K562 (cell line): ENCODE measurements around the gene CHCHD4. TPM values are rescaled to one million over a fixed set of nuclear protein-coding genes. Genes with fewer than 3 reads are reported as not detected.

Experiments used
- ATF3 ChIP-seq, 2 experiments: fragments of 450-650 bp in 1 of 2; sonication (generic) in 1 of 2; formaldehyde crosslinking in 1 of 2; IDR thresholded peaks in 1 of 2; conservative IDR thresholded peaks in 1 of 2; 2 replicates each; pipeline versions ENCODE4 v1.6.1 to v1.8.1; 2016 to 2023; ENCODE audit warnings: mild to moderate bottlenecking in 2 of 2, moderate library complexity in 2 of 2, inconsistent platforms in 1 of 2, missing genetic modification reagents in 1 of 2
- BCOR ChIP-seq: fragments of 450-650 bp; IDR thresholded peaks from 2 replicates; pipeline ENCODE4 v1.6.1; 2016
- CBX3 ChIP-seq, 2 experiments: IDR thresholded peaks; 1 replicate in 1 of 2; 2 replicates in 1 of 2; pipeline ENCODE4 v1.6.1; 2012; ENCODE audit warnings: inconsistent platforms in 2 of 2, low read length in 2 of 2, borderline replicate concordance in 1 of 2, control low read depth in 1 of 2
- CUX1 ChIP-seq: fragments of 200-800 bp; sonication (Bioruptor generic); IDR thresholded peaks from 2 replicates; pipeline ENCODE4 v1.6.1; 2016; ENCODE audit warnings: missing genetic modification characterization, missing compliant biosample characterization
- E2F8 ChIP-seq: fragments of 450-650 bp; IDR thresholded peaks from 2 replicates; pipeline ENCODE4 v1.7.1; 2018; ENCODE audit warnings: mild to moderate bottlenecking, low read depth; ENCODE audit not compliant: partially characterized antibody
- ERF ChIP-seq: fragments of 450-650 bp; formaldehyde crosslinking; IDR thresholded peaks from 2 replicates; pipeline ENCODE4 v1.4.0; 2020; ENCODE audit warnings: mild to moderate bottlenecking, mixed read lengths
- HDAC3 ChIP-seq: fragments of 450-650 bp; IDR thresholded peaks from 2 replicates; pipeline ENCODE4 v1.6.1; 2018; ENCODE audit warnings: borderline replicate concordance, mild to moderate bottlenecking, moderate library complexity; ENCODE audit not compliant: partially characterized antibody
- KDM1A ChIP-seq, 2 experiments: fragments of 450-650 bp; IDR thresholded peaks; 2 replicates each; pipeline ENCODE4 v1.6.1; 2016; ENCODE audit warnings: mild to moderate bottlenecking in 2 of 2
- KLF16 ChIP-seq: IDR thresholded peaks from 2 replicates; pipeline ENCODE4 v1.6.1; 2016; ENCODE audit warnings: antibody characterized with exemption
- MEIS2 ChIP-seq: fragments of 450-650 bp; IDR thresholded peaks from 2 replicates; pipeline ENCODE4 v1.6.1; 2014; ENCODE audit warnings: mild to moderate bottlenecking; ENCODE audit not compliant: partially characterized antibody
- NFATC3 ChIP-seq: fragments of 450-650 bp; IDR thresholded peaks from 2 replicates; pipeline ENCODE4 v1.6.1; 2017; ENCODE audit warnings: mild to moderate bottlenecking
- NFE2 ChIP-seq: IDR thresholded peaks from 2 replicates; pipeline ENCODE4 v1.6.1; 2014; ENCODE audit warnings: antibody characterized with exemption, low read depth
- RBM25 ChIP-seq: fragments of 200-400 bp; formaldehyde crosslinking; IDR thresholded peaks from 2 replicates; pipeline ENCODE4 v1.6.1; 2018; ENCODE audit warnings: low read length, low read depth, moderate library complexity; ENCODE audit not compliant: severe bottlenecking
- SMARCA5 ChIP-seq: fragments of 450-650 bp; IDR thresholded peaks from 2 replicates; pipeline ENCODE4 v1.6.1; 2016
- TARDBP ChIP-seq: fragments of 450-650 bp; IDR thresholded peaks from 2 replicates; pipeline ENCODE4 v1.6.1; 2016
- USF1 ChIP-seq: sonication (generic); formaldehyde crosslinking; IDR thresholded peaks from 2 replicates; pipeline ENCODE4 v1.9.0; 2022; ENCODE audit warnings: mild to moderate bottlenecking, missing genetic modification reagents
- ZBTB1 ChIP-seq: sonication (generic); formaldehyde crosslinking; IDR thresholded peaks from 2 replicates; pipeline ENCODE4 v1.8.1; 2023; ENCODE audit warnings: missing genetic modification reagents, low read depth, mild to moderate bottlenecking, borderline replicate concordance
- ZKSCAN1 ChIP-seq: fragments of 150-350 bp; IDR thresholded peaks from 2 replicates; pipeline ENCODE4 v1.6.1; 2016; ENCODE audit warnings: low read depth, low read length
- ZNF146 ChIP-seq: IDR thresholded peaks from one replicate; pipeline ENCODE4 v1.6.1; 2018; ENCODE audit warnings: missing compliant biosample characterization; ENCODE audit not compliant: unreplicated experiment
- ZNF24 ChIP-seq: fragments of 450-650 bp; IDR thresholded peaks from 2 replicates; pipeline ENCODE4 v1.6.1; 2016
- ZNF282 ChIP-seq: sonication (generic); formaldehyde crosslinking; IDR thresholded peaks from 2 replicates; pipeline ENCODE4 v1.8.1; 2023; ENCODE audit warnings: missing genetic modification reagents
- polyA plus RNA-seq, 8 experiments: library from polyadenylated mRNA; depleted of rRNA in 4 of 8; stranded (reverse) in 5 of 8; unstranded in 3 of 8; fragments of >200 nt; fragmentation: Nextera tagmentation in 2 of 8; fragmentation: Illumina TruSeq in 1 of 8; extraction: Ambion mirVana in 2 of 8; extraction: Trizol in 1 of 8; gene quantifications; 2 replicates each; pipeline versions ENCODE4 v1.2.1 to v1.2.3, GENCODE V29; 2011 to 2014; ENCODE audit warnings: inconsistent platforms in 1 of 8, missing spikeins in 1 of 8
- total RNA-seq, 7 experiments: library from RNA; depleted of rRNA in 6 of 7; stranded (reverse); fragments of >200 nt in 6 of 7; fragmentation: Illumina TruSeq in 2 of 7; extraction: Trizol in 2 of 7; gene quantifications; 2 replicates each; pipeline versions ENCODE4 v1.2.1 to v1.2.3, GENCODE V29; 2011 to 2021; ENCODE audit warnings: low replicate concordance in 1 of 7

Gene CHCHD4
- total and polyA plus RNA-seq, 9 of the 15 experiments (the other 6 are each of a cell fraction or from before 2014, with no cell fraction given), result 55.4 to 225 (median 77.2) TPM

GRCh38 chr3:14128724-14129123 lies 4.1 kb upstream of the CHCHD4 start (continued):
- TF ChIP-seq NFE2 (peak; percentile 52; the same call in 1 of the 2 replicates), CBX3 (IDR thresholded peaks at IDR 0.05; ENCODE audit: borderline replicate concordance in 1 of 2, low read length in 2 of 2) (peak in 1 of 2 experiments; percentile 78; a peak in 1 of 3 replicates), USF1 (no peak), E2F8 (no peak), MEIS2 (peak; percentile 21), HDAC3 (no peak), SMARCA5 (0 out of 2 replicates have a peak, but pooled peaks have one; percentile 13), ZNF146 (CRISPR knock-in tag) (peak; percentile 100), TARDBP (no peak), ZNF282 (no peak), RBM25 (peak; percentile 95), KDM1A (IDR thresholded peaks at IDR 0.05) (peak; percentile 57 to 64), ZKSCAN1 (no peak), ZNF24 (0 out of 2 replicates have a peak, but pooled peaks have one; percentile 37), BCOR (peak; percentile 68), CUX1 (CRISPR knock-in tag) (no peak), NFATC3 (no peak), ERF (CRISPR knock-in tag) (no peak), ZBTB1 (no peak), ATF3 (IDR thresholded peaks at IDR 0.05) (no peak), ATF3 (CRISPR knock-in tag; conservative IDR thresholded peaks at IDR 0.05) (no peak), KLF16 (no peak)
